Measurements from ENCODE around the gene CCL26.

GRCh38 chr7:75802552-75802821, 30.5 kb upstream of the CCL26 start:
- TF ChIP-seq CTCF (conservative IDR thresholded peaks at IDR 0.05; ENCODE audit: low read depth, low read length) (no peak), EZH2 (IDR thresholded peaks at IDR 0.05; ENCODE audit: low read length, unreplicated experiment) (no peak)
